MM.1S (cell line): ENCODE measurements around the gene SPRING1.
A peak's percentile ranks its signal among the peaks of the same experiment; 100 is the strongest.

Source experiments
- DNase-seq: peaks from one replicate; pipeline ENCODE4 v3.0.0-alpha.2; 2015
- H2AFZ ChIP-seq: fragments of 300-600 bp; sonication (generic); 2 replicates; pipeline ENCODE4 v1.6.0; 2016; ENCODE audit warnings: antibody characterized with exemption, low read length
- H3F3A ChIP-seq: fragments of 300-600 bp; sonication (generic); 2 replicates; pipeline ENCODE4 v1.6.1; 2016; ENCODE audit warnings: mild to moderate bottlenecking, antibody characterized with exemption, low read length, moderate library complexity, mixed read lengths; ENCODE audit not compliant: insufficient read depth
- H3K27ac ChIP-seq: fragments of 300-600 bp; sonication (generic); 2 replicates; pipeline ENCODE4 v1.5.1; 2016; ENCODE audit warnings: mild to moderate bottlenecking, low read length
- H3K27me3 ChIP-seq: fragments of 300-600 bp; sonication (generic); replicated peaks from 2 replicates; pipeline ENCODE4 v1.6.0; 2016; ENCODE audit warnings: low read length; ENCODE audit not compliant: insufficient read depth
- H3K36me3 ChIP-seq: fragments of 300-600 bp; sonication (generic); replicated peaks from 2 replicates; pipeline ENCODE4 v1.6.1; 2016; ENCODE audit warnings: mild to moderate bottlenecking, low read length, mixed read lengths; ENCODE audit not compliant: insufficient read depth
- H3K4me1 ChIP-seq: fragments of 300-600 bp; sonication (generic); 2 replicates; pipeline ENCODE4 v1.6.1; 2016; ENCODE audit warnings: low read length, mixed read lengths
- H3K4me2 ChIP-seq: fragments of 300-600 bp; sonication (generic); 2 replicates; pipeline ENCODE4 v1.6.0; 2016; ENCODE audit warnings: low read depth, low read length
- H3K4me3 ChIP-seq: fragments of 300-600 bp; sonication (generic); 2 replicates; pipeline ENCODE4 v1.5.1; 2016; ENCODE audit warnings: low read length, mixed read lengths
- H3K79me2 ChIP-seq: fragments of 300-600 bp; sonication (generic); 2 replicates; pipeline ENCODE4 v1.6.1; 2016; ENCODE audit warnings: mixed run types, low read length, mixed read lengths
- H3K9ac ChIP-seq: fragments of 300-600 bp; sonication (generic); 2 replicates; pipeline ENCODE4 v1.6.1; 2016; ENCODE audit warnings: low read length, mixed read lengths
- H3K9me2 ChIP-seq: fragments of 300-600 bp; sonication (generic); replicated peaks from 2 replicates; pipeline ENCODE4 v1.6.1; 2016; ENCODE audit warnings: mild to moderate bottlenecking, low read length, mixed read lengths; ENCODE audit not compliant: insufficient read depth
- H3K9me3 ChIP-seq: fragments of 300-600 bp; sonication (generic); replicated peaks from 2 replicates; pipeline ENCODE4 v1.6.1; 2016; ENCODE audit warnings: mild to moderate bottlenecking, low read length, mixed read lengths; ENCODE audit not compliant: insufficient read depth
- H4K20me1 ChIP-seq: fragments of 300-600 bp; sonication (generic); 2 replicates; pipeline ENCODE4 v1.6.1; 2016; ENCODE audit warnings: mild to moderate bottlenecking, low read length, moderate library complexity, mixed read lengths; ENCODE audit not compliant: insufficient read depth
- CTCF ChIP-seq: fragments of 300-600 bp; sonication (generic); IDR thresholded peaks from 2 replicates; pipeline ENCODE4 v1.5.1; 2016; ENCODE audit warnings: antibody characterized with exemption, low read length, mixed read lengths
- EZH2 ChIP-seq: fragments of 300-600 bp; sonication (generic); optimal IDR thresholded peaks from 2 replicates; pipeline ENCODE3; 2017; ENCODE audit warnings: low read depth, mild to moderate bottlenecking, antibody characterized with exemption, low read length, mixed read lengths
- EZH2phosphoT487 ChIP-seq: fragments of 300-600 bp; sonication (generic); IDR thresholded peaks from 2 replicates; pipeline ENCODE4 v1.6.1; 2018; ENCODE audit warnings: antibody characterized with exemption, low read length

The SPRING1 gene

GRCh38 chr12:116698116-116698515 is 39.8 kb downstream of the SPRING1 start:
- TF ChIP-seq EZH2 (no peak), CTCF (no peak), EZH2phosphoT487 (no peak)
- Histone ChIP-seq H3K9me3 (no peaks in the 10 kb centered on the region), H3K36me3 (no peaks in the 10 kb centered on the region), H3K4me1 (no peaks in the 10 kb centered on the region), H3K27me3 (no peaks in the 10 kb centered on the region), H3K27ac (no peak overlapping the region), H3F3A (no peaks in the 10 kb centered on the region), H2AFZ (no peak overlapping the region), H3K4me2 (no peak overlapping the region), H3K9me2 (no peaks in the 10 kb centered on the region), H3K9ac (no peak overlapping the region), H4K20me1 (no peaks in the 10 kb centered on the region), H3K79me2 (no peaks in the 10 kb centered on the region), H3K4me3 (no peak overlapping the region)
- no peak for DNase-seq

- DNase-seq = no peak
- no peak overlapping the region for H3K9ac ChIP-seq
Measured at GRCh38 chr12:116697716-116698115, 40.2 kb downstream of the SPRING1 start.

GRCh38 chr12:116697305-116697704 is 40.6 kb downstream of the SPRING1 start:
- no peak overlapping the region for H3K9ac ChIP-seq

More at GRCh38 chr12:116697716-116698115, 40.2 kb downstream of the SPRING1 start:
- Histone ChIP-seq H4K20me1 (no peaks in the 10 kb centered on the region), H3K36me3 (no peaks in the 10 kb centered on the region), H2AFZ (no peak overlapping the region), H3K79me2 (no peaks in the 10 kb centered on the region), H3K27me3 (no peaks in the 10 kb centered on the region), H3K27ac (no peak overlapping the region), H3K9me3 (no peaks in the 10 kb centered on the region), H3K4me3 (no peak overlapping the region), H3K4me1 (no peaks in the 10 kb centered on the region), H3F3A (no peaks in the 10 kb centered on the region), H3K4me2 (no peak overlapping the region), H3K9me2 (no peaks in the 10 kb centered on the region)
- TF ChIP-seq EZH2 = no peak
- no peak for TF ChIP-seq EZH2phosphoT487
- no peak for TF ChIP-seq CTCF

More at GRCh38 chr12:116697305-116697704, 40.6 kb downstream of the SPRING1 start:
- Histone ChIP-seq H3K27ac (no peak overlapping the region), H3K4me2 (no peak overlapping the region), H2AFZ (no peak overlapping the region), H3K36me3 (no peaks in the 10 kb centered on the region), H4K20me1 (no peaks in the 10 kb centered on the region), H3K27me3 (no peaks in the 10 kb centered on the region), H3K4me1 (no peaks in the 10 kb centered on the region), H3K9me2 (no peaks in the 10 kb centered on the region), H3K79me2 (no peaks in the 10 kb centered on the region), H3K9me3 (no peaks in the 10 kb centered on the region), H3K4me3 (no peak overlapping the region), H3F3A (no peaks in the 10 kb centered on the region)
- no peak for TF ChIP-seq EZH2
- no peak for TF ChIP-seq EZH2phosphoT487
- TF ChIP-seq CTCF = peak; percentile 15
- DNase-seq = no peak
